ENCODE data around the gene FAM222B. TPM values are rescaled to one million over a fixed set of nuclear protein-coding genes. Genes with fewer than 3 reads are reported as not detected.

The FAM222B gene
- total and polyA plus RNA-seq, 9 donors, result 3.4 to 14.3 (median 12.7) TPM

DNA sequence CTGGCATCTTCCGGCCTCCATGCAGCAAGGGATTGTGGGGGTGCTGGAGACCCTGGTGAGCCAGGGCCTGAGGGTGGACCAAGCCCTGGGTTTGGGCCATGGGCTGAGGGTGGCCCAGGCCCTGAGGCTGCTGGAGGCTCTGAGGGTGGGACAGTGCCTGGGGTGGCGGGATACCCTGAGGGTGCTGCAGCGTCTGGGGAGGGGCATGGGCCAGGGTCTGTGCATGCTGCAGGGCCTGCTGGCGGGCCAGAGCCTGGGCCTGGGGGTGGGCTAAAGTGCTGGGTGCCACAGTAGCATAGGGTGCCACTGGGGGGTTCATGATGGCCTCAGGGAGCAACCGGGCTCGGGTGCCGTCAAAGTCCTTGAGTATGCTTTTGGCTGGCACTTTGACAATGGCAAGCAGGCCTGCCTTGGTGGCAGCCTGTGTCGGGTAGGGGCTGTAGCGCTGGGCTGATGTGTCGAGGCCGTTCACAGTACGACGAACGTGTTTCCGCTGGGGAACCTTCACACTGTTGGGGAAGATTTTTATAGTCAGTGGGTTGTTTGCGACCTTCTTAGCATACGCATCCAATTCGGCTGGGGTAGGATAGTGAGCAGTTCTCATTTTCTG, 83.2 kb downstream of the FAM222B start:
- Histone ChIP-seq H3K27me3 (ENCODE audit: control insufficient read depth, insufficient read depth, low read length) (no peaks in the 10 kb centered on the region), H3K36me3 (ENCODE audit: control insufficient read depth, insufficient read depth, low read length) (peaks cover 42% of the 10 kb centered on the region), H3K4me3 (ENCODE audit: low read length) (no peak overlapping the region), H3K4me1 (ENCODE audit: control insufficient read depth, insufficient read depth, low read length) (no peaks in the 10 kb centered on the region), H3K9me3 (replicated peaks; ENCODE audit: control insufficient read depth, low read depth, low read length) (no peaks in the 10 kb centered on the region), H3K27ac (ENCODE audit: low read length) (no peak overlapping the region)
- 84% methylated on average over 15 of the region's 18 CpGs for WGBS (ENCODE audit: insufficient coverage)
- no peak for DNase-seq

DNA sequence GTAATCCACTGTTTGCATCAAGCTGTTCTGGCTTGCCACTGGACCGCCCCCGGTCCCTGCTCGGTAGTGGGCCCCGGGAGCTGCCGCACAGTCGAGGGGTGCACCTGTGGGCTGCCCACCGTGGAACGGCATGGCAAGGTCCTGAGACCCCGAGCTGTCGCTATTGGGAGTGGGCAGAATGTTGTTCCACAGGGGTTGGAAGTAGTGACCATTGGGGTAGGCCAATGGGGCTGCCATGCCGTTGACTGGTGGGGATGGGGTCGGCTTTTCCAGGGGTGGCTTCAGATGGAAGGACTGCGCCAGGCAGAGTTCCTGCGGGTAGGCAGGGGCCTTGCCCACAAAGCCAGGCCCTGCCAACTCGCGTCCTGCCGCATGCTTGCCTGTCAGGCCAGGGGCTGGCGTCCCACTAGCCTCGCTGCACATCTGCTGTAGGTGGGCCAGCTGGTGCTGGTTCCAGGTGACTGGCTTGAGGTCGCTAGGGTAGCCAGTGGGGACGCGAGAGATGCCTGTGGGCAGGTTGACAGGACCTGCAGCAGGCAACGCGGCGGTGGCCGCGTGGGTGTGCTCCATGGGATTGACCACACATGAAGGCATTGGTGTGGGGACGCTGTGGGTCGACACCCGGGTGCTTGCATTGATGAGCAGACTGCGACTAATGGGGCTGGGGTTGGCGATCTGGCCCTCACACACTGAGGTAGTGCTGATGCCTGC, 84.0 kb downstream of the FAM222B start:
- Histone ChIP-seq H3K27ac (ENCODE audit: low read length) (no peak overlapping the region), H3K27me3 (ENCODE audit: control insufficient read depth, insufficient read depth, low read length) (no peaks in the 10 kb centered on the region), H3K4me3 (ENCODE audit: low read length) (no peak overlapping the region), H3K36me3 (ENCODE audit: control insufficient read depth, insufficient read depth, low read length) (peaks cover 42% of the 10 kb centered on the region), H3K4me1 (ENCODE audit: control insufficient read depth, insufficient read depth, low read length) (no peaks in the 10 kb centered on the region), H3K9me3 (replicated peaks; ENCODE audit: control insufficient read depth, low read depth, low read length) (no peaks in the 10 kb centered on the region)
- no peak for DNase-seq
- 96% methylated on average over 28 of the region's 32 CpGs for WGBS (ENCODE audit: insufficient coverage)

GRCh38 chr17:28756049-28756804, 86.4 kb downstream of the FAM222B start:
- Histone ChIP-seq H3K27ac (ENCODE audit: low read length) (no peak overlapping the region), H3K36me3 (ENCODE audit: control insufficient read depth, insufficient read depth, low read length) (peaks cover 38% of the 10 kb centered on the region), H3K27me3 (ENCODE audit: control insufficient read depth, insufficient read depth, low read length) (no peaks in the 10 kb centered on the region), H3K4me1 (ENCODE audit: control insufficient read depth, insufficient read depth, low read length) (no peaks in the 10 kb centered on the region), H3K9me3 (replicated peaks; ENCODE audit: control insufficient read depth, low read depth, low read length) (no peaks in the 10 kb centered on the region), H3K4me3 (ENCODE audit: low read length) (no peak overlapping the region)
- 64% methylated on average over 2 of the region's 5 CpGs for WGBS (ENCODE audit: insufficient coverage)
- no peak for DNase-seq

DNA sequence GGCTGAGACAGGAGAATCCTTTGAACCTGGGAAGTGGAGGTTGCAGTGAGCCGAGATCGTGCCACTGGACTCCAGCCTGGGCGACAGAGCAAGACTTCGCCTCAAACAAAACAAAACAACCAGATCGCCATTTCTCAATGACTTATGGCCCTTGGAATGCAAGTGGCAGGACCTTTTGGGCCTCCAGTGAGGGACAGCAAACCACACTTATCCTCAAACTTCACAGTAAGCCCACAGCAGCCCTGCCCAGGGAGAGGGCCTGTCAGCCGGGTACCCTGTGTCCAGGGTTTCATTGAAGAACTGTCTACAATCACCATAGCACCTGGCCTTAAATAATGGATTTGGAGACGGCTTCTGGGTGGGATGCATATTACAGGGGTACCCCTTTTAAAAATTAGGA, 87.1 kb downstream of the FAM222B start:
- DNase-seq, result no peak
- H3K36me3 ChIP-seq (ENCODE audit: control insufficient read depth, insufficient read depth, low read length), result peaks cover 45% of the 10 kb centered on the region
- H3K9me3 ChIP-seq (replicated peaks; ENCODE audit: control insufficient read depth, low read depth, low read length), result no peaks in the 10 kb centered on the region
- peaks cover under 1% of the 10 kb centered on the region for H3K4me1 ChIP-seq (ENCODE audit: control insufficient read depth, insufficient read depth, low read length)
- 97% methylated on average over 6 of the region's 7 CpGs for WGBS (ENCODE audit: insufficient coverage)
- H3K27ac ChIP-seq (ENCODE audit: low read length), result no peak overlapping the region
- H3K27me3 ChIP-seq (ENCODE audit: control insufficient read depth, insufficient read depth, low read length), result no peaks in the 10 kb centered on the region
- no peak overlapping the region for H3K4me3 ChIP-seq (ENCODE audit: low read length)

GRCh38 chr17:28751600-28752366, 90.8 kb downstream of the FAM222B start:
- Histone ChIP-seq H3K36me3 (ENCODE audit: control insufficient read depth, insufficient read depth, low read length) (peaks cover 53% of the 10 kb centered on the region), H3K4me1 (ENCODE audit: control insufficient read depth, insufficient read depth, low read length) (peaks cover 27% of the 10 kb centered on the region), H3K4me3 (ENCODE audit: low read length) (no peak overlapping the region), H3K27ac (ENCODE audit: low read length) (no peak overlapping the region), H3K9me3 (replicated peaks; ENCODE audit: control insufficient read depth, low read depth, low read length) (no peaks in the 10 kb centered on the region), H3K27me3 (ENCODE audit: control insufficient read depth, insufficient read depth, low read length) (no peaks in the 10 kb centered on the region)
- DNase-seq, result no peak
- 89% methylated on average over 6 of the region's 10 CpGs for WGBS (ENCODE audit: insufficient coverage)

DNA sequence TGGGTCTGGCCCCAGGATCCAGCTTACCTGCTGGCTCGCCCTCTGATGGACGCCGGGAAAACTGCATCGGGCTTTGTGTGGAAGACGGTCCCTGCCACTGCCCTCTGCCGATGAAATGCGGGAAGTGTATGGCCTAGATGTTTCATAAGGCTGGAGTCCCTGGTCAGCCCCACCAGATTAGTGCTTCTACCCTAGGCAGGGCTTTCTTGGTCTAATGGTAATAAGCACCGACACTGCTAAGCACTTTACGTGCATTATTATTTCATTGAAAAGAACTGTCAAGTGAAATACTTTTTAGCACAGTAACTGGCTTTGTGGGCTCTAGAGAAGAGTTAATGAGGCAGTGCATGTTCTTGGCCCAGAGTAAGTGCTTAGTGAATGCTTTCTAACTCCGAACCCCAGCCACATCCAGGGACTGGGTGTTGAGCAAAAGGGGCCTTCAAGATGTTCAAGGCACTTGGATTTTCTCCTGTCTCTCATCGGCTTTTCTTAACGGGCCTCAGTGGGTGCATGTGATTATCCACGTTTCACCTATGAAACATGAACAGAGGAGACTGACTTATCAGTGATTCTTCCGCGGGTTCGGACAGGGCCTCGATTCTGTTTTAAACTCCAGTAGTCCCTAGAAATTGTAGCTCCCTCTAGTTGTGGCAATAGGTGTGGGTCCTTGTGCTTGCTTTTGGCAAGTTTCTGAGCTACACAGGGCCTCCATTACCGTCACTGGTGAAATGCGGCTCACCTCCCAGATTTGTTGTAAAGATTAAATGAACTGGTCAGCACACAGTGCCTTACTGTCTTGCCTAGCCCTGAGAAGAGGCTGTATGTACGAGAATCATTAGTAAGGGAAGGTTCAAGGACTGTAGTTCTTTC, 92.2 kb downstream of the FAM222B start:
- Histone ChIP-seq H3K9me3 (replicated peaks; ENCODE audit: control insufficient read depth, low read depth, low read length) (no peaks in the 10 kb centered on the region), H3K27me3 (ENCODE audit: control insufficient read depth, insufficient read depth, low read length) (no peaks in the 10 kb centered on the region), H3K4me3 (ENCODE audit: low read length) (no peak overlapping the region), H3K4me1 (ENCODE audit: control insufficient read depth, insufficient read depth, low read length) (peaks cover 41% of the 10 kb centered on the region), H3K27ac (ENCODE audit: low read length) (no peak overlapping the region), H3K36me3 (ENCODE audit: control insufficient read depth, insufficient read depth, low read length) (peaks cover 55% of the 10 kb centered on the region)
- DNase-seq, result peak; percentile 94
- 46% methylated on average over 13 of the region's 20 CpGs for WGBS (ENCODE audit: insufficient coverage)

DNA sequence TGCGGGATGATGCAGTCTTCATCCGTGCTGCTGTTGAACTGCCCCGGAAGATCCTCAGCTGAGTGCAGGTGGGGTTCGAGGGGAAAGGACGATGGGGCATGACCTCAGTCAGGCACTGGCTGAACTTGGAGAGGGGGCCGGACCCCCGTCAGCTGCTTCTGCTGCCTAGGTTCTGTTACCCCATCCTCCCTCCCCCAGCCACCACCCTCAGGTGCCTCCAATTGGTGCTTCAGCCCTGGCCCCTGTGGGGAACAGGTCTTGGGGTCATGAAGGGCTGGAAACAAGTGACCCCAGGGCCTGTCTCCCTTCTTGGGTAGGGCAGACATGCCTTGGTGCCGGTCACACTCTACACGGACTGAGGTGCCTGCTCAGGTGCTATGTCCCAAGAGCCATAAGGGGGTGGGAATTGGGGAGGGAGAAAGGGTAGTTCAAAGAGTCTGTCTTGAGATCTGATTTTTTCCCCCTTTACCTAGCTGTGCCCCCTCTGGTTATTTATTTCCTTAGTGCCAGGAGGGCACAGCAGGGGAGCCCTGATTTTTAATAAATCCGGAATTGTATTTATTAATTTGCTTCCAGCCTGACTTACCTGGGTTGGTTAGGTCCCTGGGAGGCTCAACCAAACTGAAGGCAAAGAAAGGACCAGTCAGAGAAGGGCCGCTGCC, 92.9 kb downstream of the FAM222B start:
- Histone ChIP-seq H3K4me3 (ENCODE audit: low read length) (no peak overlapping the region), H3K9me3 (replicated peaks; ENCODE audit: control insufficient read depth, low read depth, low read length) (no peaks in the 10 kb centered on the region), H3K36me3 (ENCODE audit: control insufficient read depth, insufficient read depth, low read length) (peaks cover 55% of the 10 kb centered on the region), H3K27ac (ENCODE audit: low read length) (no peak overlapping the region), H3K4me1 (ENCODE audit: control insufficient read depth, insufficient read depth, low read length) (peaks cover 44% of the 10 kb centered on the region), H3K27me3 (ENCODE audit: control insufficient read depth, insufficient read depth, low read length) (no peaks in the 10 kb centered on the region)
- WGBS (ENCODE audit: insufficient coverage), result 65% methylated on average over 6 of the region's 11 CpGs
- no peak for DNase-seq

GRCh38 chr17:28748852-28749515, 93.6 kb downstream of the FAM222B start:
- peaks cover 55% of the 10 kb centered on the region for H3K36me3 ChIP-seq (ENCODE audit: control insufficient read depth, insufficient read depth, low read length)

More at GRCh38 chr17:28748852-28749515, 93.6 kb downstream of the FAM222B start:
- no peak for DNase-seq
- Histone ChIP-seq H3K4me1 (ENCODE audit: control insufficient read depth, insufficient read depth, low read length) (peaks cover 47% of the 10 kb centered on the region), H3K27me3 (ENCODE audit: control insufficient read depth, insufficient read depth, low read length) (no peaks in the 10 kb centered on the region), H3K9me3 (replicated peaks; ENCODE audit: control insufficient read depth, low read depth, low read length) (no peaks in the 10 kb centered on the region), H3K27ac (ENCODE audit: low read length) (no peak overlapping the region), H3K4me3 (ENCODE audit: low read length) (no peak overlapping the region)
- WGBS (ENCODE audit: insufficient coverage), result 74% methylated on average over 13 of the region's 18 CpGs

Measured in muscle of leg (tissue), 11 donors.